Measurements from ENCODE around the gene FRMD8. TPM values are rescaled to one million over a fixed set of nuclear protein-coding genes. Genes with fewer than 3 reads are reported as not detected.

FRMD8 gene
- total and polyA plus RNA-seq, 9 of the 15 experiments (the other 6 are each of a cell fraction or from before 2014, with no cell fraction given): 4.5 to 54.5 (median 15.8) TPM

- no TSS peak for BruUV-seq (replicated peaks)
- intact Hi-C loops (cut with micrococcal nuclease): no loop called here
- Histone ChIP-seq H3K9me1 (ENCODE audit: control insufficient read depth, insufficient read depth, low read length) (no peaks in the 10 kb centered on the region), H3K79me2 (ENCODE audit: control insufficient read depth, insufficient read depth, low read length) (no peaks in the 10 kb centered on the region), H3K4me3 (no peak overlapping the region), H3K9me3 (replicated peaks; ENCODE audit: control insufficient read depth, insufficient read depth, low read depth, low read length) (no peaks in the 10 kb centered on the region), H3K9ac (ENCODE audit: insufficient read depth in 1 of 2, low read depth in 2 of 2, low read length in 2 of 2) (peak overlapping the region in 1 of 2 experiments; percentile 55; a peak in 2 of 4 replicates), H4K20me1 (replicated peaks; ENCODE audit: control insufficient read depth, insufficient read depth, low read length) (no peaks in the 10 kb centered on the region; the same call in 1 of the 2 replicates), H2AFZ (ENCODE audit: low read depth, low read length) (no peak overlapping the region), H3K36me3 (ENCODE audit: control insufficient read depth, insufficient read depth, low read length) (no peaks in the 10 kb centered on the region), H3K4me2 (ENCODE audit: insufficient read depth, low read length) (no peak overlapping the region), H3K27me3 (ENCODE audit: control insufficient read depth in 2 of 2, insufficient read depth in 2 of 2, low read length in 2 of 2) (no peaks in the 10 kb centered on the region), H3K4me1 (replicated peaks in 1 of 2; ENCODE audit: control insufficient read depth in 2 of 2, insufficient read depth in 2 of 2, low read length in 2 of 2) (peaks cover 17 to 69% of the 10 kb centered on the region in 2 experiments), H3K27ac (ENCODE audit: extremely low read depth, low read depth, low read length) (no peak overlapping the region)
- 72% methylated on average over 14 of the region's 14 CpGs for WGBS (ENCODE audit: insufficient coverage, low coverage, missing lambda C conversion rate)
- in situ Hi-C loops (cut with MboI): no loop called here
- CTCF ChIA-PET (ENCODE audit: low intra/inter-chr PET ratio): no interaction called here
- no peak for FAIRE-seq
- POLR2A ChIA-PET: interaction anchor here (0.6 to 16.2 kb wide), 7 partner anchors 8 to 124 kb away, joined by 3 to 253 read pairs (median 5); partner anchors contain the start of genes MALAT1 and NEAT1
- DNase-seq (ENCODE audit: extremely low read depth in 1 of 4, low spot score in 3 of 4): no peak
- ATAC-seq: no peak
- TF ChIP-seq BHLHE40 (IDR thresholded peaks at IDR 0.05; ENCODE audit: low read length) (no peak), ZNF354B (CRISPR knock-in tag; IDR thresholded peaks at IDR 0.05) (no peak), KLF16 (IDR thresholded peaks at IDR 0.05) (no peak), ZNF217 (CRISPR knock-in tag; IDR thresholded peaks at IDR 0.05) (no peak), SIX5 (IDR thresholded peaks at IDR 0.05; ENCODE audit: borderline replicate concordance in 1 of 2, insufficient read depth in 1 of 2, low read depth in 1 of 2, low read length in 2 of 2) (no peak), HNRNPK (IDR thresholded peaks at IDR 0.05; ENCODE audit: low read depth, low read length, poor library complexity, severe bottlenecking) (no peak), ZNF436 (CRISPR knock-in tag; IDR thresholded peaks at IDR 0.05) (no peak), ZBTB26 (CRISPR knock-in tag; IDR thresholded peaks at IDR 0.05) (no peak)
- TF ChIP-seq, protein P1, sequence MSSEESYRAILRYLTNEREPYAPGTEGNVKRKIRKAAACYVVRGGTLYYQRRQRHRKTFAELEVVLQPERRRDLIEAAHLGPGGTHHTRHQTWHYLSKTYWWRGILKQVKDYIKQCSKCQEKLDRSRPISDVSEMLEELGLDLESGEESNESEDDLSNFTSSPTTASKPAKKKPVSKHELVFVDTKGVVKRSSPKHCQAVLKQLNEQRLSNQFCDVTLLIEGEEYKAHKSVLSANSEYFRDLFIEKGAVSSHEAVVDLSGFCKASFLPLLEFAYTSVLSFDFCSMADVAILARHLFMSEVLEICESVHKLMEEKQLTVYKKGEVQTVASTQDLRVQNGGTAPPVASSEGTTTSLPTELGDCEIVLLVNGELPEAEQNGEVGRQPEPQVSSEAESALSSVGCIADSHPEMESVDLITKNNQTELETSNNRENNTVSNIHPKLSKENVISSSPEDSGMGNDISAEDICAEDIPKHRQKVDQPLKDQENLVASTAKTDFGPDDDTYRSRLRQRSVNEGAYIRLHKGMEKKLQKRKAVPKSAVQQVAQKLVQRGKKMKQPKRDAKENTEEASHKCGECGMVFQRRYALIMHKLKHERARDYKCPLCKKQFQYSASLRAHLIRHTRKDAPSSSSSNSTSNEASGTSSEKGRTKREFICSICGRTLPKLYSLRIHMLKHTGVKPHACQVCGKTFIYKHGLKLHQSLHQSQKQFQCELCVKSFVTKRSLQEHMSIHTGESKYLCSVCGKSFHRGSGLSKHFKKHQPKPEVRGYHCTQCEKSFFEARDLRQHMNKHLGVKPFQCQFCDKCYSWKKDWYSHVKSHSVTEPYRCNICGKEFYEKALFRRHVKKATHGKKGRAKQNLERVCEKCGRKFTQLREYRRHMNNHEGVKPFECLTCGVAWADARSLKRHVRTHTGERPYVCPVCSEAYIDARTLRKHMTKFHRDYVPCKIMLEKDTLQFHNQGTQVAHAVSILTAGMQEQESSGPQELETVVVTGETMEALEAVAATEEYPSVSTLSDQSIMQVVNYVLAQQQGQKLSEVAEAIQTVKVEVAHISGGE (CRISPR knock-in tag; IDR thresholded peaks at IDR 0.05): no peak
- TF ChIP-seq, protein P2, sequence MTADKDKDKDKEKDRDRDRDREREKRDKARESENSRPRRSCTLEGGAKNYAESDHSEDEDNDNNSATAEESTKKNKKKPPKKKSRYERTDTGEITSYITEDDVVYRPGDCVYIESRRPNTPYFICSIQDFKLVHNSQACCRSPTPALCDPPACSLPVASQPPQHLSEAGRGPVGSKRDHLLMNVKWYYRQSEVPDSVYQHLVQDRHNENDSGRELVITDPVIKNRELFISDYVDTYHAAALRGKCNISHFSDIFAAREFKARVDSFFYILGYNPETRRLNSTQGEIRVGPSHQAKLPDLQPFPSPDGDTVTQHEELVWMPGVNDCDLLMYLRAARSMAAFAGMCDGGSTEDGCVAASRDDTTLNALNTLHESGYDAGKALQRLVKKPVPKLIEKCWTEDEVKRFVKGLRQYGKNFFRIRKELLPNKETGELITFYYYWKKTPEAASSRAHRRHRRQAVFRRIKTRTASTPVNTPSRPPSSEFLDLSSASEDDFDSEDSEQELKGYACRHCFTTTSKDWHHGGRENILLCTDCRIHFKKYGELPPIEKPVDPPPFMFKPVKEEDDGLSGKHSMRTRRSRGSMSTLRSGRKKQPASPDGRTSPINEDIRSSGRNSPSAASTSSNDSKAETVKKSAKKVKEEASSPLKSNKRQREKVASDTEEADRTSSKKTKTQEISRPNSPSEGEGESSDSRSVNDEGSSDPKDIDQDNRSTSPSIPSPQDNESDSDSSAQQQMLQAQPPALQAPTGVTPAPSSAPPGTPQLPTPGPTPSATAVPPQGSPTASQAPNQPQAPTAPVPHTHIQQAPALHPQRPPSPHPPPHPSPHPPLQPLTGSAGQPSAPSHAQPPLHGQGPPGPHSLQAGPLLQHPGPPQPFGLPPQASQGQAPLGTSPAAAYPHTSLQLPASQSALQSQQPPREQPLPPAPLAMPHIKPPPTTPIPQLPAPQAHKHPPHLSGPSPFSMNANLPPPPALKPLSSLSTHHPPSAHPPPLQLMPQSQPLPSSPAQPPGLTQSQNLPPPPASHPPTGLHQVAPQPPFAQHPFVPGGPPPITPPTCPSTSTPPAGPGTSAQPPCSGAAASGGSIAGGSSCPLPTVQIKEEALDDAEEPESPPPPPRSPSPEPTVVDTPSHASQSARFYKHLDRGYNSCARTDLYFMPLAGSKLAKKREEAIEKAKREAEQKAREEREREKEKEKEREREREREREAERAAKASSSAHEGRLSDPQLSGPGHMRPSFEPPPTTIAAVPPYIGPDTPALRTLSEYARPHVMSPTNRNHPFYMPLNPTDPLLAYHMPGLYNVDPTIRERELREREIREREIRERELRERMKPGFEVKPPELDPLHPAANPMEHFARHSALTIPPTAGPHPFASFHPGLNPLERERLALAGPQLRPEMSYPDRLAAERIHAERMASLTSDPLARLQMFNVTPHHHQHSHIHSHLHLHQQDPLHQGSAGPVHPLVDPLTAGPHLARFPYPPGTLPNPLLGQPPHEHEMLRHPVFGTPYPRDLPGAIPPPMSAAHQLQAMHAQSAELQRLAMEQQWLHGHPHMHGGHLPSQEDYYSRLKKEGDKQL (CRISPR knock-in tag; IDR thresholded peaks at IDR 0.05; ENCODE audit: borderline replicate concordance): no peak
These were observed 7.4 kb upstream of the FRMD8 start for GRCh38 chr11:65378928-65379638.

Measured in K562 (cell line).